Measurements from ENCODE around the gene MAP4K2. TPM values are rescaled to one million over a fixed set of nuclear protein-coding genes. Genes with fewer than 3 reads are reported as not detected.

The MAP4K2 gene
- total and polyA plus RNA-seq, 2 of the 8 experiments (the other 6 are each of a cell fraction or from before 2014, with no cell fraction given), result 20.1 to 20.7 TPM

DNA sequence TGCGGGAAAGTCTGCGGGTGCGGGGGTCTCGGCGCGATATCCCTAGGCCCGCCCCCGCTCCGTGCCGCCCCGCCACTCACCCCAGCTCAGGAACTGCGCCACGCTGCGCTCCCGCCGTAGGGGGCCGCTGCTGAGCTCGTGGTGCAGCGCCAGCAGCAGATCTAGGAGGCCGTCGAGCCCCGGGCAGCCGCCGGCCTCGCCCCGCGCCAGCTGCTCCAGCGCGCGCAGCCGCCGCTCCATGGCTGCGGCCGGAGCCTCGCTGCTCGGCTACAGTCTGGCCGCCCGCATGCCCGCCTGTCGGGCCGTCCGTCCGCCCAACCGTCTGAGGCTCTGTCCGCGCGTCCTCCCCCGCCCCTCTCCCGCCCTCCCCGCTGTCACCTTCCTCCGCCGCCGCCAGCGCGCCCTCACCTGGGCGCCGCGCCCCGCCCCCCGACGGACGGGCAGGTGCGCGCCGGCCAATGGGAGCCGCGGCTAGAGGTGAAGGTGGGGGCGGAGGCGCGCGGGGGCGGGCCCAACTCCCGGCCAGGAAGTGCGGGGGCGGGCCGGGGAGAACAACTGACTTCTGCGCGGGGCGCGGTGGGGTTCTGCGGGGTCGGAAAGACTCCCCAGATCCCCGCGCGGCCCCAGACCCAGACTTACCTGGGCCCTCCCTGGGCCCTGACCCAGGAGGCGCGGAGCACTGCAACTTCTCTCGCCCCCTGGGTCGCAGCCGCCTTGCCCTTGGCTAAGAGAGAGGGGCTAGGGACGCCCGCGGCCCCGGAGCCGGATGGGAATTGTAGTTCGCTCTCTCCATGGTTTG lies 41.5 kb upstream of the MAP4K2 start, which contains the start of gene CDC42BPG (continued):
- TF ChIP-seq TCF12 (IDR thresholded peaks at IDR 0.05; ENCODE audit: low read depth, low read length) (no peak), RNF2 (IDR thresholded peaks at IDR 0.05; ENCODE audit: borderline replicate concordance, low read depth, low read length, missing control alignments, poor library complexity, severe bottlenecking) (no peak), CHD2 (IDR thresholded peaks at IDR 0.05; ENCODE audit: low read length) (0 out of 2 replicates have a peak, but pooled peaks have one; percentile 16), HDAC2 (IDR thresholded peaks at IDR 0.05; ENCODE audit: borderline replicate concordance in 1 of 2, low read depth in 2 of 2, low read length in 2 of 2) (no peak; a peak in 2 of 4 replicates), GTF2F1 (IDR thresholded peaks at IDR 0.05; ENCODE audit: borderline replicate concordance, low read depth, low read length) (no peak), CHD1 (IDR thresholded peaks at IDR 0.05; ENCODE audit: low read depth, low read length) (no peak), ASH2L (IDR thresholded peaks at IDR 0.05; ENCODE audit: low read length) (peak; percentile 50)
- TF ChIP-seq, protein P1, sequence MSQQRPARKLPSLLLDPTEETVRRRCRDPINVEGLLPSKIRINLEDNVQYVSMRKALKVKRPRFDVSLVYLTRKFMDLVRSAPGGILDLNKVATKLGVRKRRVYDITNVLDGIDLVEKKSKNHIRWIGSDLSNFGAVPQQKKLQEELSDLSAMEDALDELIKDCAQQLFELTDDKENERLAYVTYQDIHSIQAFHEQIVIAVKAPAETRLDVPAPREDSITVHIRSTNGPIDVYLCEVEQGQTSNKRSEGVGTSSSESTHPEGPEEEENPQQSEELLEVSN (IDR thresholded peaks at IDR 0.05), result no peak
- TF ChIP-seq, protein P2, sequence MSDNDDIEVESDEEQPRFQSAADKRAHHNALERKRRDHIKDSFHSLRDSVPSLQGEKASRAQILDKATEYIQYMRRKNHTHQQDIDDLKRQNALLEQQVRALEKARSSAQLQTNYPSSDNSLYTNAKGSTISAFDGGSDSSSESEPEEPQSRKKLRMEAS (IDR thresholded peaks at IDR 0.05), result peak; percentile 32; the same call in 1 of the 2 replicates
- TF ChIP-seq, protein P3, sequence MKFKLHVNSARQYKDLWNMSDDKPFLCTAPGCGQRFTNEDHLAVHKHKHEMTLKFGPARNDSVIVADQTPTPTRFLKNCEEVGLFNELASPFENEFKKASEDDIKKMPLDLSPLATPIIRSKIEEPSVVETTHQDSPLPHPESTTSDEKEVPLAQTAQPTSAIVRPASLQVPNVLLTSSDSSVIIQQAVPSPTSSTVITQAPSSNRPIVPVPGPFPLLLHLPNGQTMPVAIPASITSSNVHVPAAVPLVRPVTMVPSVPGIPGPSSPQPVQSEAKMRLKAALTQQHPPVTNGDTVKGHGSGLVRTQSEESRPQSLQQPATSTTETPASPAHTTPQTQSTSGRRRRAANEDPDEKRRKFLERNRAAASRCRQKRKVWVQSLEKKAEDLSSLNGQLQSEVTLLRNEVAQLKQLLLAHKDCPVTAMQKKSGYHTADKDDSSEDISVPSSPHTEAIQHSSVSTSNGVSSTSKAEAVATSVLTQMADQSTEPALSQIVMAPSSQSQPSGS (IDR thresholded peaks at IDR 0.05; ENCODE audit: low read length), result no peak

Data from H1 (cell line).